Lower leg skin (tissue), 3 donors: ENCODE measurements around the gene KLHDC7A.

Experiments
- POLR2A ChIP-seq, 2 donors: fragments of 450-650 bp; IDR thresholded peaks; one replicate each; pipeline ENCODE4 v1.6.1; 2016 to 2017; ENCODE audit warnings: antibody characterized with exemption in 2 of 2, mild to moderate bottlenecking in 1 of 2, moderate library complexity in 1 of 2
- TF ChIP-seq, protein P1 (sequence below), 3 donors: fragments of 450-650 bp; IDR thresholded peaks; one replicate each; pipeline ENCODE4 v1.5.1; 2016; ENCODE audit warnings: antibody characterized with exemption in 3 of 3, mild to moderate bottlenecking in 3 of 3, moderate library complexity in 2 of 3

DNA sequence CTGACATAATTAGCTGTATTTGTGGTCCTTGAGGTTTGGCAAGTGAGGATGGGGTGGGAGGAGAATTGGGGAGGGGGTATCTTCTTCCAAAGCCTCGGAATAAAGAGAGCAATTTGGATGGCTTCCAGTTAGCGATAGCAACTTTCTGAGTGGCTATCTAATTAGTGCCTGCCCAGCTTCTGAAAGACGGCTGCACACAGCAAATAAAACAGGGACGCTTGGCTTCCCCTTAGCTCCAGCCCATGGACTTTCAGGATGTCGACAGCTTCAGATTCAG lies 31.1 kb downstream of the KLHDC7A start:
- TF ChIP-seq POLR2A (IDR thresholded peaks at IDR 0.05) = no peak
- TF ChIP-seq, protein P1, sequence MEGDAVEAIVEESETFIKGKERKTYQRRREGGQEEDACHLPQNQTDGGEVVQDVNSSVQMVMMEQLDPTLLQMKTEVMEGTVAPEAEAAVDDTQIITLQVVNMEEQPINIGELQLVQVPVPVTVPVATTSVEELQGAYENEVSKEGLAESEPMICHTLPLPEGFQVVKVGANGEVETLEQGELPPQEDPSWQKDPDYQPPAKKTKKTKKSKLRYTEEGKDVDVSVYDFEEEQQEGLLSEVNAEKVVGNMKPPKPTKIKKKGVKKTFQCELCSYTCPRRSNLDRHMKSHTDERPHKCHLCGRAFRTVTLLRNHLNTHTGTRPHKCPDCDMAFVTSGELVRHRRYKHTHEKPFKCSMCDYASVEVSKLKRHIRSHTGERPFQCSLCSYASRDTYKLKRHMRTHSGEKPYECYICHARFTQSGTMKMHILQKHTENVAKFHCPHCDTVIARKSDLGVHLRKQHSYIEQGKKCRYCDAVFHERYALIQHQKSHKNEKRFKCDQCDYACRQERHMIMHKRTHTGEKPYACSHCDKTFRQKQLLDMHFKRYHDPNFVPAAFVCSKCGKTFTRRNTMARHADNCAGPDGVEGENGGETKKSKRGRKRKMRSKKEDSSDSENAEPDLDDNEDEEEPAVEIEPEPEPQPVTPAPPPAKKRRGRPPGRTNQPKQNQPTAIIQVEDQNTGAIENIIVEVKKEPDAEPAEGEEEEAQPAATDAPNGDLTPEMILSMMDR (IDR thresholded peaks at IDR 0.05) = no peak
